Thoracic aorta (tissue), 2 donors: ENCODE measurements around the gene WNT10A. TPM values are rescaled to one million over a fixed set of nuclear protein-coding genes. Genes with fewer than 3 reads are reported as not detected.

Experiments used
- ATAC-seq: fragments of 150-250 bp; one replicate; pipeline ENCODE4 v1.8.0; 2017; ENCODE audit warnings: low read depth; ENCODE audit not compliant: insufficient number of reproducible peaks, low FRiP score
- DNase-seq: peaks from one replicate; pipeline ENCODE4 v3.0.0-alpha.2; 2020; ENCODE audit warnings: low spot score
- H3K27ac ChIP-seq, 2 donors: fragments of 200-600 bp; sonication (generic); 1 replicate in 1 of 2; 2 replicates in 1 of 2; pipeline ENCODE4 v1.5.1; 2016; ENCODE audit warnings: mild to moderate bottlenecking in 2 of 2, moderate library complexity in 2 of 2
- H3K27me3 ChIP-seq: fragments of 200-600 bp; sonication (generic); replicated peaks from 2 replicates; pipeline ENCODE4 v1.6.0; 2016; ENCODE audit warnings: mild to moderate bottlenecking; ENCODE audit not compliant: insufficient read depth
- H3K36me3 ChIP-seq: fragments of 200-600 bp; sonication (generic); one replicate; pipeline ENCODE4 v1.5.1; 2016
- H3K4me1 ChIP-seq, 2 donors: fragments of 200-600 bp; sonication (generic); 1 replicate in 1 of 2; 2 replicates in 1 of 2; pipeline versions ENCODE4 v1.5.1 to v1.6.0; 2016; ENCODE audit warnings: low read depth in 2 of 2, mild to moderate bottlenecking in 1 of 2; ENCODE audit not compliant: control insufficient read depth in 1 of 2
- H3K4me3 ChIP-seq: fragments of 200-600 bp; sonication (generic); 2 replicates; pipeline ENCODE4 v1.5.1; 2016; ENCODE audit warnings: mild to moderate bottlenecking
- H3K9me3 ChIP-seq: fragments of 200-600 bp; sonication (generic); 2 replicates; pipeline ENCODE4 v1.5.1; 2016
- CTCF ChIP-seq: fragments of 200-600 bp; sonication (generic); IDR thresholded peaks from one replicate; pipeline ENCODE4 v1.5.1; 2019; ENCODE audit warnings: antibody characterized with exemption
- total RNA-seq, 2 donors: library from RNA; depleted of rRNA; stranded (reverse); fragments of >200 nt; gene quantifications; one replicate each; pipeline versions ENCODE4 v1.1.0 to v1.2.3, GENCODE V29; 2016

The WNT10A gene
- total RNA-seq, 2 donors from 2014 or later, result 1.6 TPM; not detected in 1

- Histone ChIP-seq H3K27me3 (peaks cover 28% of the 10 kb centered on the region), H3K27ac (peak overlapping the region in 1 of 2 donors; percentile 4), H3K4me3 (no peak overlapping the region), H3K36me3 (no peaks in the 10 kb centered on the region), H3K9me3 (no peaks in the 10 kb centered on the region), H3K4me1 (peaks cover 15 to 37% of the 10 kb centered on the region in 2 donors)
- TF ChIP-seq CTCF, result no peak
- DNase-seq (no peak), ATAC-seq (no peak)
Measured at GRCh38 chr2:218894880-218895157, 14.2 kb downstream of the WNT10A start.

- H3K27ac ChIP-seq, result peak overlapping the region in 1 of 2 donors; percentile 4
- H3K9me3 ChIP-seq, result no peaks in the 10 kb centered on the region
- ATAC-seq (no peak), DNase-seq (no peak)
- no peak for TF ChIP-seq CTCF
- peaks cover 28% of the 10 kb centered on the region for H3K27me3 ChIP-seq
- H3K4me1 ChIP-seq, result peaks cover 15 to 37% of the 10 kb centered on the region in 2 donors
- no peaks in the 10 kb centered on the region for H3K36me3 ChIP-seq
- H3K4me3 ChIP-seq, result no peak overlapping the region
Measured at GRCh38 chr2:218895326-218895725, 14.7 kb downstream of the WNT10A start.

- Histone ChIP-seq H3K4me3 (no peak overlapping the region), H3K9me3 (no peaks in the 10 kb centered on the region), H3K27ac (no peak overlapping the region), H3K36me3 (no peaks in the 10 kb centered on the region), H3K4me1 (peaks cover 15 to 37% of the 10 kb centered on the region in 2 donors), H3K27me3 (peaks cover 28% of the 10 kb centered on the region)
- no peak for TF ChIP-seq CTCF
- DNase-seq, result no peak
- no peak for ATAC-seq
Measured at GRCh38 chr2:218895759-218896500, 15.3 kb downstream of the WNT10A start.

- peak overlapping the region; percentile 27 for H3K4me3 ChIP-seq
- H3K27me3 ChIP-seq, result peaks cover 28% of the 10 kb centered on the region
- H3K4me1 ChIP-seq, result peaks cover 15 to 37% of the 10 kb centered on the region in 2 donors
- DNase-seq, result no peak
- no peaks in the 10 kb centered on the region for H3K9me3 ChIP-seq
- H3K27ac ChIP-seq, result no peak overlapping the region
- peak; percentile 8 for TF ChIP-seq CTCF
- ATAC-seq, result no peak
- no peaks in the 10 kb centered on the region for H3K36me3 ChIP-seq
Measured at GRCh38 chr2:218896501-218897393, 16.1 kb downstream of the WNT10A start.

GRCh38 chr2:218897394-218898108 lies 16.9 kb downstream of the WNT10A start:
- ATAC-seq (no peak), DNase-seq (no peak)
- no peak for TF ChIP-seq CTCF
- Histone ChIP-seq H3K27me3 (peaks cover 28% of the 10 kb centered on the region), H3K4me3 (peak overlapping the region; percentile 27), H3K36me3 (no peaks in the 10 kb centered on the region), H3K27ac (no peak overlapping the region), H3K4me1 (peaks cover 15 to 36% of the 10 kb centered on the region in 2 donors), H3K9me3 (no peaks in the 10 kb centered on the region)
